Stimulated activated CD8-positive, alpha-beta memory T cell treated with anti-CD3 and anti-CD28 coated beads, Interleukin-15, amount 100 ng/mL, for 1 hour (primary cell): ENCODE results near the gene PLD1.

Source experiments
- DNase-seq: peaks from one replicate; pipeline ENCODE4 v3.0.0-alpha.2; 2020; ENCODE audit warnings: low read depth

Gene PLD1

GRCh38 chr3:171796625-171797264 lies 13.5 kb downstream of the PLD1 start:
- DNase-seq, result no peak

GRCh38 chr3:171792531-171792930 lies 17.8 kb downstream of the PLD1 start:
- DNase-seq, result no peak

GRCh38 chr3:171791692-171792076 lies 18.6 kb downstream of the PLD1 start:
- no peak for DNase-seq

GRCh38 chr3:171790898-171791691 lies 19.2 kb downstream of the PLD1 start:
- no peak for DNase-seq

- DNase-seq, result no peak
These were observed 19.7 kb downstream of the PLD1 start for GRCh38 chr3:171790574-171790897.

- no peak for DNase-seq
These were observed 20.4 kb downstream of the PLD1 start for GRCh38 chr3:171789759-171790505.

- no peak for DNase-seq
These were observed 21.5 kb downstream of the PLD1 start for GRCh38 chr3:171788546-171789351.

- DNase-seq, result no peak
These were observed 23.3 kb downstream of the PLD1 start for GRCh38 chr3:171786997-171787396.

GRCh38 chr3:171784937-171785336 lies 25.3 kb downstream of the PLD1 start:
- no peak for DNase-seq

- no peak for DNase-seq
These were observed 25.9 kb downstream of the PLD1 start for GRCh38 chr3:171784387-171784786.

GRCh38 chr3:171783626-171784025 lies 26.7 kb downstream of the PLD1 start:
- no peak for DNase-seq

- no peak for DNase-seq
These were observed 27.2 kb downstream of the PLD1 start for GRCh38 chr3:171783086-171783485.

- DNase-seq, result no peak
These were observed 27.7 kb downstream of the PLD1 start for GRCh38 chr3:171782617-171783016.

- DNase-seq, result no peak
These were observed 28.6 kb downstream of the PLD1 start for GRCh38 chr3:171781711-171782127.

- no peak for DNase-seq
These were observed 31.8 kb downstream of the PLD1 start for GRCh38 chr3:171778493-171778892.

GRCh38 chr3:171777596-171777995 lies 32.7 kb downstream of the PLD1 start:
- DNase-seq, result no peak

- DNase-seq, result no peak
These were observed 33.3 kb downstream of the PLD1 start for GRCh38 chr3:171776839-171777583.

- no peak for DNase-seq
These were observed 33.9 kb downstream of the PLD1 start for GRCh38 chr3:171776411-171776810.

GRCh38 chr3:171775943-171776342 lies 34.3 kb downstream of the PLD1 start:
- DNase-seq, result no peak

GRCh38 chr3:171774521-171774920 lies 35.8 kb downstream of the PLD1 start:
- no peak for DNase-seq

GRCh38 chr3:171772427-171773056 lies 37.7 kb downstream of the PLD1 start:
- DNase-seq, result no peak
